HEK293 (cell line): Measurements from ENCODE around the gene NKG7.

Experiments
- CTCF ChIA-PET: fragments of 350-600 bp; formaldehyde crosslinking; extraction: SDS; loops from one replicate; lab custom pipeline; 2021; ENCODE audit warnings: antibody characterized with exemption; lab: Yijun Ruan, JAX
- POLR2A ChIA-PET: fragments of 300-600 bp; formaldehyde crosslinking; extraction: SDS; loops from one replicate; lab custom pipeline; 2020; ENCODE audit warnings: antibody characterized with exemption, inconsistent platforms; lab: Yijun Ruan, JAX
- H3K27ac ChIP-seq: fragments of 200-500 bp; sonication (Bioruptor generic); 2 replicates; pipeline ENCODE4 v1.5.1; 2014; ENCODE audit warnings: low read depth, low read length, control low read depth, inconsistent platforms; ENCODE audit errors: extremely low read depth
- H3K36me3 ChIP-seq, 2 experiments: fragments of 200-500 bp in 1 of 2; sonication (Bioruptor generic) in 1 of 2; 1 replicate in 1 of 2; 2 replicates in 1 of 2; pipeline ENCODE4 v1.5.1; 2014 to 2017; ENCODE audit warnings: inconsistent platforms in 2 of 2, low read length in 2 of 2; ENCODE audit not compliant: control insufficient read depth in 2 of 2, insufficient read depth in 1 of 2
- H3K4me1 ChIP-seq: fragments of 200-500 bp; sonication (Bioruptor generic); 2 replicates; pipeline ENCODE4 v1.5.1; 2014; ENCODE audit warnings: mild to moderate bottlenecking, low read length, inconsistent platforms; ENCODE audit not compliant: control insufficient read depth, insufficient read depth
- H3K4me3 ChIP-seq: 2 replicates; pipeline ENCODE4 v1.5.1; 2011; ENCODE audit warnings: low read depth, mild to moderate bottlenecking, control low read depth, low read length, moderate library complexity
- H3K9me3 ChIP-seq: fragments of 200-500 bp; sonication (Bioruptor generic); 2 replicates; pipeline ENCODE4 v1.5.1; 2014; ENCODE audit warnings: low read depth, low read length, inconsistent platforms; ENCODE audit not compliant: control insufficient read depth, insufficient read depth
- CTCF ChIP-seq: fragments of 450-650 bp; formaldehyde crosslinking; IDR thresholded peaks from 2 replicates; pipeline ENCODE4 v1.5.1; 2016; ENCODE audit warnings: missing biosample characterization, missing genetic modification characterization
- EGR2 ChIP-seq: fragments of 450-650 bp; formaldehyde crosslinking; IDR thresholded peaks from 2 replicates; pipeline ENCODE4 v1.5.1; 2016; ENCODE audit warnings: low read depth, missing biosample characterization, missing genetic modification characterization
- INSM2 ChIP-seq: fragments of 450-650 bp; formaldehyde crosslinking; IDR thresholded peaks from 2 replicates; pipeline ENCODE4 v1.5.1; 2016; ENCODE audit warnings: missing biosample characterization, missing genetic modification characterization
- KLF1 ChIP-seq: fragments of 450-650 bp; formaldehyde crosslinking; IDR thresholded peaks from 2 replicates; pipeline ENCODE4 v1.5.1; 2016; ENCODE audit warnings: missing biosample characterization, missing genetic modification characterization
- RBAK ChIP-seq: fragments of 450-650 bp; formaldehyde crosslinking; IDR thresholded peaks from 2 replicates; pipeline ENCODE4 v1.5.1; 2016; ENCODE audit warnings: missing biosample characterization, missing genetic modification characterization
- REST ChIP-seq: fragments of 450-650 bp; formaldehyde crosslinking; IDR thresholded peaks from 2 replicates; pipeline ENCODE4 v1.5.1; 2016; ENCODE audit warnings: missing biosample characterization, missing genetic modification characterization
- ZFHX2 ChIP-seq: fragments of 450-650 bp; formaldehyde crosslinking; conservative IDR thresholded peaks from 2 replicates; pipeline ENCODE4 v1.5.1; 2016; ENCODE audit warnings: missing biosample characterization, missing genetic modification characterization
- ZFP37 ChIP-seq: fragments of 450-650 bp; formaldehyde crosslinking; IDR thresholded peaks from 2 replicates; pipeline ENCODE4 v1.5.1; 2016; ENCODE audit warnings: missing biosample characterization, missing genetic modification characterization
- ZNF10 ChIP-seq: fragments of 450-650 bp; formaldehyde crosslinking; IDR thresholded peaks from 2 replicates; pipeline ENCODE4 v1.5.1; 2017; ENCODE audit warnings: missing biosample characterization, missing genetic modification characterization
- ZNF184 ChIP-seq: fragments of 450-650 bp; IDR thresholded peaks from 2 replicates; pipeline ENCODE4 v1.5.1; 2018; ENCODE audit warnings: missing biosample characterization, mild to moderate bottlenecking, missing genetic modification characterization
- ZNF335 ChIP-seq: fragments of 450-650 bp; formaldehyde crosslinking; conservative IDR thresholded peaks from 2 replicates; pipeline ENCODE4 v1.5.1; 2016; ENCODE audit warnings: missing biosample characterization, missing genetic modification characterization
- ZNF423 ChIP-seq: fragments of 450-650 bp; formaldehyde crosslinking; IDR thresholded peaks from 2 replicates; pipeline ENCODE4 v1.5.1; 2016; ENCODE audit warnings: missing biosample characterization, missing genetic modification characterization
- ZNF48 ChIP-seq: fragments of 450-650 bp; formaldehyde crosslinking; IDR thresholded peaks from 2 replicates; pipeline ENCODE4 v1.5.1; 2016; ENCODE audit warnings: missing biosample characterization, missing genetic modification characterization
- ZNF513 ChIP-seq: fragments of 450-650 bp; IDR thresholded peaks from 2 replicates; pipeline ENCODE4 v1.5.1; 2018; ENCODE audit warnings: missing biosample characterization, missing genetic modification characterization
- ZNF561 ChIP-seq: fragments of 450-650 bp; IDR thresholded peaks from 2 replicates; pipeline ENCODE4 v1.5.1; 2018; ENCODE audit warnings: missing biosample characterization, missing genetic modification characterization, borderline replicate concordance
- ZNF626 ChIP-seq: fragments of 450-650 bp; sonication (Bioruptor Pico); formaldehyde crosslinking; IDR thresholded peaks from 2 replicates; pipeline ENCODE4 v1.5.1; 2018; ENCODE audit warnings: missing biosample characterization, missing genetic modification characterization, inconsistent platforms
- ZNF658 ChIP-seq: fragments of 450-650 bp; formaldehyde crosslinking; IDR thresholded peaks from 2 replicates; pipeline ENCODE4; 2016; ENCODE audit warnings: missing biosample characterization, missing genetic modification characterization
- ZNF707 ChIP-seq: fragments of 450-650 bp; formaldehyde crosslinking; IDR thresholded peaks from 2 replicates; pipeline ENCODE4 v1.5.1; 2016; ENCODE audit warnings: missing biosample characterization, missing genetic modification characterization

Gene NKG7

GRCh38 chr19:51331193-51331592 lies 41.3 kb downstream of the NKG7 start (continued):
- TF ChIP-seq REST = no peak

- Histone ChIP-seq H3K4me1 (no peaks in the 10 kb centered on the region), H3K36me3 (no peaks in the 10 kb centered on the region), H3K4me3 (no peak overlapping the region), H3K9me3 (no peaks in the 10 kb centered on the region), H3K27ac (no peak overlapping the region)
- ChIA-PET POLR2A (interaction anchor here (0.6 to 1.0 kb wide), 2 partner anchors 9 to 1478 kb away, joined by 3 to 4 read pairs; no protein-coding TSS in a partner anchor), CTCF (interaction anchor here (1.2 kb wide), 1 partner anchor 15 kb away, joined by 4 read pairs; no protein-coding TSS in a partner anchor)
- TF ChIP-seq ZNF561 (tag by site-specific recombination) (no peak), ZNF707 (tag by site-specific recombination) (no peak), INSM2 (tag by site-specific recombination) (no peak), ZFP37 (tag by site-specific recombination) (no peak), ZNF626 (tag by site-specific recombination) (no peak), ZFHX2 (no peak), RBAK (no peak), ZNF513 (no peak), CTCF (tag by site-specific recombination) (no peak), ZNF10 (tag by site-specific recombination) (no peak), ZNF184 (tag by site-specific recombination) (no peak), ZNF658 (tag by site-specific recombination) (no peak), EGR2 (no peak), ZNF48 (tag by site-specific recombination) (no peak), ZNF335 (no peak), KLF1 (tag by site-specific recombination) (no peak), ZNF423 (tag by site-specific recombination) (no peak)
Observed at GRCh38 chr19:51330366-51330765, 42.1 kb downstream of the NKG7 start.
